Measurements from ENCODE around the gene BAK1. TPM values are rescaled to one million over a fixed set of nuclear protein-coding genes. Genes with fewer than 3 reads are reported as not detected.
A peak's percentile ranks its signal among the peaks of the same experiment; 100 is the strongest.

Gene BAK1
- total and polyA plus RNA-seq, 2 experiments from 2014 or later: 18.6 to 33.1 TPM

DNA sequence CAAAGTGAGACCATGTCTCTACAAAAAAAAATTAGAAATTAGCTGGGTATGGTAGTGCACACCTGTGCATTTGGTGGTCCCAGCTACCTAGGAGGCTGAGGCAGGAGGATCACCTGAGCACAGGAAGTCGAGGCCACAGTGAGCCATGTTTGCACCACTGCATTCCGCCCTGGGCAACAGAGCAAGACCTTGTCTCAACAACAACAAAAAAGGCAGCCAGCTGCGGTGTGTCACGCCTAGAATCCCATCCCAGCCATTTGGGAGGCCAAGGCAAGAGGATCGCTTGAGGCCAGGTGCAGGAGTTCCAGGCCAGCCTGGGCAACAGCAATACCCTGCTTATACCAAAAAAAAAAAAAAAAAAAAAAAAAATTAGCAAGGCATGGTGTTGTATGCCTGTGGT, 1.1 kb upstream of the BAK1 start:
- TF ChIP-seq EZH2phosphoT487 (IDR thresholded peaks at IDR 0.05; ENCODE audit: low read depth, severe bottlenecking, unreplicated experiment) (no peak), EZH2 (IDR thresholded peaks at IDR 0.05; ENCODE audit: borderline replicate concordance) (no peak)
- TF ChIP-seq, protein P1, sequence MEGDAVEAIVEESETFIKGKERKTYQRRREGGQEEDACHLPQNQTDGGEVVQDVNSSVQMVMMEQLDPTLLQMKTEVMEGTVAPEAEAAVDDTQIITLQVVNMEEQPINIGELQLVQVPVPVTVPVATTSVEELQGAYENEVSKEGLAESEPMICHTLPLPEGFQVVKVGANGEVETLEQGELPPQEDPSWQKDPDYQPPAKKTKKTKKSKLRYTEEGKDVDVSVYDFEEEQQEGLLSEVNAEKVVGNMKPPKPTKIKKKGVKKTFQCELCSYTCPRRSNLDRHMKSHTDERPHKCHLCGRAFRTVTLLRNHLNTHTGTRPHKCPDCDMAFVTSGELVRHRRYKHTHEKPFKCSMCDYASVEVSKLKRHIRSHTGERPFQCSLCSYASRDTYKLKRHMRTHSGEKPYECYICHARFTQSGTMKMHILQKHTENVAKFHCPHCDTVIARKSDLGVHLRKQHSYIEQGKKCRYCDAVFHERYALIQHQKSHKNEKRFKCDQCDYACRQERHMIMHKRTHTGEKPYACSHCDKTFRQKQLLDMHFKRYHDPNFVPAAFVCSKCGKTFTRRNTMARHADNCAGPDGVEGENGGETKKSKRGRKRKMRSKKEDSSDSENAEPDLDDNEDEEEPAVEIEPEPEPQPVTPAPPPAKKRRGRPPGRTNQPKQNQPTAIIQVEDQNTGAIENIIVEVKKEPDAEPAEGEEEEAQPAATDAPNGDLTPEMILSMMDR (IDR thresholded peaks at IDR 0.05; ENCODE audit: poor library complexity): no peak
- Histone ChIP-seq H3K79me2 (peaks cover 23% of the 10 kb centered on the region), H3K9me3 (ENCODE audit: low read depth) (no peaks in the 10 kb centered on the region), H3K27ac (no peak overlapping the region), H3K4me2 (no peak overlapping the region), H3K27me3 (no peaks in the 10 kb centered on the region), H3K4me3 (no peak overlapping the region), H2AFZ (no peak overlapping the region), H3K36me3 (replicated peaks; ENCODE audit: insufficient read depth, low read depth) (no peaks in the 10 kb centered on the region), H4K20me1 (ENCODE audit: insufficient read depth, poor library complexity, severe bottlenecking) (no peaks in the 10 kb centered on the region), H3K9me2 (replicated peaks; ENCODE audit: insufficient read depth) (no peaks in the 10 kb centered on the region), H3K4me1 (ENCODE audit: insufficient read depth) (peaks cover 9% of the 10 kb centered on the region)
- DNase-seq (ENCODE audit: low spot score): no peak
- 100% methylated on average over 5 of the region's 5 CpGs for WGBS (ENCODE audit: low lambda C conversion rate, missing lambda C conversion rate)

DNA sequence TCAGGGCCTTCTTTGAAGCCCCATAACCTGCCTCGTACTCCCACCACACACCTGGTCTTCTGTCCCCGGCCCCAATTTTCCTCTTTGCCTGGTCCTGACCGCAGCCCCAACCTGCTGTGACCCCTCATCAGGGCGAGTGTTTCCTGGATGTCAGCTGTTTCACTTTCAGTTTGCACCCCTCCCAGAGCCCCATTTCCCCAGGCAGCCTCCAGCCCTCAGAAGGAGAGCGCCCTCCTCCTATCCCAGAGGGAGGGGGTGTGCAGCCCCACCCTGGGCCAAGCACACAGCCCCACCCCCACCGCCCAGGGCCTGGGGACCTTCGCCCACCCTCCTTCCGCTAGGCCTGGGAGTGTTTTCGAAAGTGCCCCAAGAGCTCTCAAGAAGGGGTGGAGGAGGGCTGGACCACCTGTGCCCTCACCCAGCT, 1.5 kb downstream of the BAK1 start:
- Histone ChIP-seq H3K4me1 (ENCODE audit: insufficient read depth) (peaks cover 9% of the 10 kb centered on the region), H4K20me1 (ENCODE audit: insufficient read depth, poor library complexity, severe bottlenecking) (no peaks in the 10 kb centered on the region), H3K27me3 (no peaks in the 10 kb centered on the region), H3K4me3 (no peak overlapping the region), H3K36me3 (replicated peaks; ENCODE audit: insufficient read depth, low read depth) (no peaks in the 10 kb centered on the region), H3K79me2 (peaks cover 23% of the 10 kb centered on the region), H3K9me2 (replicated peaks; ENCODE audit: insufficient read depth) (no peaks in the 10 kb centered on the region), H2AFZ (no peak overlapping the region), H3K4me2 (peak overlapping the region; percentile 98), H3K27ac (no peak overlapping the region), H3K9me3 (ENCODE audit: low read depth) (no peaks in the 10 kb centered on the region)
- no peak for TF ChIP-seq EZH2phosphoT487 (IDR thresholded peaks at IDR 0.05; ENCODE audit: low read depth, severe bottlenecking, unreplicated experiment)
- TF ChIP-seq, protein P1 (IDR thresholded peaks at IDR 0.05; ENCODE audit: poor library complexity): no peak
- no peak for TF ChIP-seq EZH2 (IDR thresholded peaks at IDR 0.05; ENCODE audit: borderline replicate concordance)
- 88% methylated on average over 8 of the region's 9 CpGs for WGBS (ENCODE audit: low lambda C conversion rate, missing lambda C conversion rate)
- DNase-seq (ENCODE audit: low spot score): no peak

DNA sequence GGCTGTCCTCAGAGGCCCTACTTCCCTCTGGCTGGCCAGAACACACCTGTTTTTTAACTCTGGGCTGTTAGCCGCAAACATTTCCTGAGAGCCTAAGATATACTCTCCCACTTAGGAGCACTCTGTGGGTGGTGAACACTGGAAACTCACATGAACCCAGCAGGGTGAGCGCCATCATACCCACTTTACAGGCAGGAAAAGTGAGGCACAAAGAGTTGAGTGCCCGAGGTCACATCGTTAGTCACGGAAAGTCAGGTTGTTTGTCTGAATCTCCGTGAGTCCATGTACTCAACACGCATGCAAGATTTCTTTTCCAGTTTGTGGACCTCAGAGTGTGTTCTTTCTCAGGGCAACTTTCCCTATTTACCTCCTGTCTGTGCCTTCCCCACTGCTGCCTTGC, 1.9 kb downstream of the BAK1 start:
- H3K4me2 ChIP-seq: peak overlapping the region; percentile 98
- H3K27me3 ChIP-seq: no peaks in the 10 kb centered on the region
- no peak overlapping the region for H2AFZ ChIP-seq
- H3K27ac ChIP-seq: no peak overlapping the region
- H3K9me2 ChIP-seq (replicated peaks; ENCODE audit: insufficient read depth): no peaks in the 10 kb centered on the region
- H3K4me3 ChIP-seq: no peak overlapping the region
- peaks cover 9% of the 10 kb centered on the region for H3K4me1 ChIP-seq (ENCODE audit: insufficient read depth)
- no peaks in the 10 kb centered on the region for H4K20me1 ChIP-seq (ENCODE audit: insufficient read depth, poor library complexity, severe bottlenecking)
- no peaks in the 10 kb centered on the region for H3K9me3 ChIP-seq (ENCODE audit: low read depth)
- peaks cover 23% of the 10 kb centered on the region for H3K79me2 ChIP-seq
- no peak for DNase-seq (ENCODE audit: low spot score)
- H3K36me3 ChIP-seq (replicated peaks; ENCODE audit: insufficient read depth, low read depth): no peaks in the 10 kb centered on the region
- WGBS (ENCODE audit: low lambda C conversion rate, missing lambda C conversion rate): 98% methylated on average over 7 of the region's 7 CpGs
- TF ChIP-seq EZH2phosphoT487 (IDR thresholded peaks at IDR 0.05; ENCODE audit: low read depth, severe bottlenecking, unreplicated experiment): no peak
- TF ChIP-seq EZH2 (IDR thresholded peaks at IDR 0.05; ENCODE audit: borderline replicate concordance): no peak
- TF ChIP-seq, protein P1 (IDR thresholded peaks at IDR 0.05; ENCODE audit: poor library complexity): no peak

DNA sequence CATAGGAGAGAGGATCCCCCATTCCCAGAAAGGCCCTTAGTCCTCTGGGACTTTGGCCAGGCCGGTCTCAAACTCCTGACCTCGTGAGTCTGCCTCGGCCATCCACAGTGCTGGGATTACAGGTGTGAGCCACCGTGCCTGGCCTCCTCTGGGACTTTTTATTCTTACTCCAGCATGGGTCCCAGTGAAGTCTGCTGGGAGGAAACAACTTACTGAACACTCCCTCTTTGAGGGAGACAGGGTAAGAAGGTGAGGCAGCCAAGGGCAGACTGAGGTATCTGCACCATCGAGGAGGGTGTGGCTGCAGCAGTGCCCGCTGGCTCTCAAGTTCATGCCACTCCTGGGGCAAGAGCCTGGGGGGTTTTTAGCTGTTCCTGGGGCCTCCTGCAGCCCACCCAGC, 2.4 kb downstream of the BAK1 start:
- DNase-seq (ENCODE audit: low spot score): no peak
- Histone ChIP-seq H3K4me2 (no peak overlapping the region), H3K27ac (no peak overlapping the region), H3K4me3 (no peak overlapping the region), H3K9me3 (ENCODE audit: low read depth) (no peaks in the 10 kb centered on the region), H3K27me3 (no peaks in the 10 kb centered on the region), H4K20me1 (ENCODE audit: insufficient read depth, poor library complexity, severe bottlenecking) (no peaks in the 10 kb centered on the region), H3K79me2 (peaks cover 23% of the 10 kb centered on the region), H3K9me2 (replicated peaks; ENCODE audit: insufficient read depth) (no peaks in the 10 kb centered on the region), H2AFZ (no peak overlapping the region), H3K36me3 (replicated peaks; ENCODE audit: insufficient read depth, low read depth) (no peaks in the 10 kb centered on the region), H3K4me1 (ENCODE audit: insufficient read depth) (peaks cover 9% of the 10 kb centered on the region)
- 92% methylated on average over 6 of the region's 6 CpGs for WGBS (ENCODE audit: low lambda C conversion rate, missing lambda C conversion rate)
- TF ChIP-seq EZH2 (IDR thresholded peaks at IDR 0.05; ENCODE audit: borderline replicate concordance): no peak

All from hepatocyte (in vitro differentiated cells).